Astrocyte of the hippocampus (primary cell): Measurements from ENCODE around the gene CNGA1.

Experiments
- DNase-seq: peaks from one replicate; pipeline ENCODE4 v3.0.0; 2011; ENCODE audit warnings: low read depth, low spot score

The CNGA1 gene

GRCh38 chr4:48016141-48017107 lies at the start of gene CNGA1, which contains the start of gene NIPAL1:
Gene CNGA1 (minus strand): TSS chr4:48016681. CDS start chr4:47952689, 63,992 bp downstream.
Gene NIPAL1 (plus strand): TSS chr4:48016772. CDS start chr4:48016840, 68 bp downstream.
- peak; percentile 89 for DNase-seq

- no peak for DNase-seq
Measured at GRCh38 chr4:48065587-48066052, 49.1 kb upstream of the CNGA1 start.

GRCh38 chr4:48064349-48064748 lies 47.9 kb upstream of the CNGA1 start:
- no peak for DNase-seq

GRCh38 chr4:48058617-48059530 lies 42.4 kb upstream of the CNGA1 start:
- DNase-seq = no peak

GRCh38 chr4:48051078-48051477 lies 34.6 kb upstream of the CNGA1 start:
- DNase-seq = no peak

- DNase-seq = no peak
Measured at GRCh38 chr4:48049483-48049882, 33.0 kb upstream of the CNGA1 start.

- DNase-seq = no peak
Measured at GRCh38 chr4:48047896-48048295, 31.4 kb upstream of the CNGA1 start.

- no peak for DNase-seq
Measured at GRCh38 chr4:48047421-48047844, 31.0 kb upstream of the CNGA1 start.

- DNase-seq = no peak
Measured at GRCh38 chr4:48046059-48046458, 29.6 kb upstream of the CNGA1 start.

GRCh38 chr4:48044298-48044697 lies 27.8 kb upstream of the CNGA1 start:
- DNase-seq = no peak

- no peak for DNase-seq
Measured at GRCh38 chr4:48043504-48043903, 27.0 kb upstream of the CNGA1 start.

- no peak for DNase-seq
Measured at GRCh38 chr4:48042979-48043461, 26.5 kb upstream of the CNGA1 start.

- no peak for DNase-seq
Measured at GRCh38 chr4:48041535-48042137, 25.2 kb upstream of the CNGA1 start.

- no peak for DNase-seq
Measured at GRCh38 chr4:48039561-48039960, 23.1 kb upstream of the CNGA1 start.

GRCh38 chr4:48038666-48039065 lies 22.2 kb upstream of the CNGA1 start:
- no peak for DNase-seq

- no peak for DNase-seq
Measured at GRCh38 chr4:48037117-48037462, 20.6 kb upstream of the CNGA1 start.

- no peak for DNase-seq
Measured at GRCh38 chr4:48035952-48036351, 19.5 kb upstream of the CNGA1 start.

GRCh38 chr4:48033825-48034413 lies 17.4 kb upstream of the CNGA1 start:
- DNase-seq = peak; percentile 26

GRCh38 chr4:48033412-48033811 lies 16.9 kb upstream of the CNGA1 start:
- DNase-seq = no peak

GRCh38 chr4:48032721-48033120 lies 16.2 kb upstream of the CNGA1 start:
- DNase-seq = no peak
